Neutrophil (primary cell): Measurements from ENCODE around the gene CIT.

Experiments
- H3K27ac ChIP-seq: fragments of 200-600 bp; sonication (generic); 2 replicates; pipeline ENCODE4 v1.5.1; 2016; ENCODE audit warnings: mild to moderate bottlenecking, moderate library complexity
- H3K27me3 ChIP-seq: fragments of 200-600 bp; sonication (generic); 2 replicates; pipeline ENCODE4 v1.6.0; 2016; ENCODE audit warnings: mild to moderate bottlenecking
- H3K36me3 ChIP-seq: fragments of 200-600 bp; sonication (generic); 2 replicates; pipeline ENCODE4 v1.5.1; 2017
- H3K4me1 ChIP-seq, 2 experiments: fragments of 200-600 bp in 1 of 2; sonication (generic) in 1 of 2; 1 replicate in 1 of 2; 2 replicates in 1 of 2; pipeline versions ENCODE4 v1.5.1 to v1.6.1; 2013 to 2016; ENCODE audit warnings: low read depth in 1 of 2, low read length in 1 of 2, mild to moderate bottlenecking in 1 of 2, moderate library complexity in 1 of 2; ENCODE audit not compliant: control insufficient read depth in 1 of 2, insufficient read depth in 1 of 2
- H3K4me3 ChIP-seq, 2 experiments: fragments of 200-600 bp in 1 of 2; sonication (generic) in 1 of 2; 1 replicate in 1 of 2; 2 replicates in 1 of 2; pipeline ENCODE4 v1.5.1; 2013 to 2016; ENCODE audit warnings: low read depth in 1 of 2, low read length in 1 of 2, mild to moderate bottlenecking in 1 of 2, moderate library complexity in 1 of 2
- H3K9me3 ChIP-seq: fragments of 200-600 bp; sonication (generic); 2 replicates; pipeline ENCODE4 v1.5.1; 2016
- CTCF ChIP-seq: fragments of 200-600 bp; sonication (generic); IDR thresholded peaks from 2 replicates; pipeline ENCODE4 v1.5.1; 2016; ENCODE audit warnings: antibody characterized with exemption

CIT gene

GRCh38 chr12:119870457-119870856 is 6.7 kb downstream of the CIT start:
- no peaks in the 10 kb centered on the region for H3K4me1 ChIP-seq
- no peak overlapping the region for H3K27ac ChIP-seq
- no peak overlapping the region for H3K4me3 ChIP-seq
- no peaks in the 10 kb centered on the region for H3K27me3 ChIP-seq
- H3K9me3 ChIP-seq = no peaks in the 10 kb centered on the region
- H3K36me3 ChIP-seq = peaks cover 69% of the 10 kb centered on the region
- TF ChIP-seq CTCF = no peak

GRCh38 chr12:119869720-119870119 is 7.4 kb downstream of the CIT start:
- Histone ChIP-seq H3K27ac (no peak overlapping the region), H3K36me3 (peaks cover 76% of the 10 kb centered on the region), H3K4me3 (no peak overlapping the region), H3K4me1 (no peaks in the 10 kb centered on the region), H3K9me3 (no peaks in the 10 kb centered on the region), H3K27me3 (no peaks in the 10 kb centered on the region)
- TF ChIP-seq CTCF = no peak

- no peak overlapping the region for H3K27ac ChIP-seq
- no peaks in the 10 kb centered on the region for H3K4me1 ChIP-seq
- TF ChIP-seq CTCF = no peak
- H3K36me3 ChIP-seq = peaks cover 78% of the 10 kb centered on the region
- no peak overlapping the region for H3K4me3 ChIP-seq
- H3K27me3 ChIP-seq = no peaks in the 10 kb centered on the region
- H3K9me3 ChIP-seq = no peaks in the 10 kb centered on the region
Measured at GRCh38 chr12:119868992-119869391, 8.1 kb downstream of the CIT start.

- H3K9me3 ChIP-seq = no peaks in the 10 kb centered on the region
- no peak overlapping the region for H3K27ac ChIP-seq
- no peak overlapping the region for H3K4me3 ChIP-seq
- H3K4me1 ChIP-seq = no peaks in the 10 kb centered on the region
- H3K27me3 ChIP-seq = no peaks in the 10 kb centered on the region
- peaks cover 59% of the 10 kb centered on the region for H3K36me3 ChIP-seq
- TF ChIP-seq CTCF = no peak
Measured at GRCh38 chr12:119864591-119864990, 12.5 kb downstream of the CIT start.

GRCh38 chr12:119859241-119859640 is 17.9 kb downstream of the CIT start:
- Histone ChIP-seq H3K27ac (no peak overlapping the region), H3K4me1 (no peaks in the 10 kb centered on the region), H3K36me3 (peaks cover 47% of the 10 kb centered on the region), H3K27me3 (no peaks in the 10 kb centered on the region), H3K4me3 (no peak overlapping the region), H3K9me3 (no peaks in the 10 kb centered on the region)
- TF ChIP-seq CTCF = no peak

- Histone ChIP-seq H3K4me1 (no peaks in the 10 kb centered on the region), H3K4me3 (no peak overlapping the region), H3K27me3 (no peaks in the 10 kb centered on the region), H3K9me3 (no peaks in the 10 kb centered on the region), H3K36me3 (peaks cover 48% of the 10 kb centered on the region), H3K27ac (no peak overlapping the region)
- TF ChIP-seq CTCF = no peak
Measured at GRCh38 chr12:119857041-119857591, 20.0 kb downstream of the CIT start.
